ENCODE results near the gene FAM163B. TPM values are rescaled to one million over a fixed set of nuclear protein-coding genes. Genes with fewer than 3 reads are reported as not detected.

FAM163B gene
- total and polyA plus RNA-seq, 2 donors (not counting 1 experiment from before 2014, with no cell fraction given): not detected

GRCh38 chr9:133643362-133643755 is 34.2 kb upstream of the FAM163B start:
- H2AFZ ChIP-seq (ENCODE audit: low read length): no peak overlapping the region
- H3K4me3 ChIP-seq (replicated peaks in 1 of 4; ENCODE audit: control extremely low read depth in 1 of 4, insufficient read depth in 1 of 4, low read depth in 3 of 4, low read length in 4 of 4): no peak overlapping the region
- TF ChIP-seq CTCF (conservative IDR thresholded peaks at IDR 0.05 in 1 of 2, IDR thresholded peaks at IDR 0.05 in 1 of 2; ENCODE audit: low read depth in 1 of 2, low read length in 2 of 2): no peak
- H3K4me2 ChIP-seq (ENCODE audit: extremely low read depth, insufficient read depth, low read length): no peak overlapping the region
- no peak overlapping the region for H3K27ac ChIP-seq (ENCODE audit: insufficient read depth, low read length)
- H3K36me3 ChIP-seq (ENCODE audit: control insufficient read depth, insufficient read depth, low read length): no peaks in the 10 kb centered on the region
- no peaks in the 10 kb centered on the region for H3K79me2 ChIP-seq (ENCODE audit: control insufficient read depth, insufficient read depth, low read length)
- H3K9me3 ChIP-seq (ENCODE audit: control insufficient read depth, insufficient read depth, low read depth, low read length): no peaks in the 10 kb centered on the region
- no peaks in the 10 kb centered on the region for H3K4me1 ChIP-seq (ENCODE audit: control insufficient read depth, extremely low read depth, insufficient read depth, low read length)
- H4K20me1 ChIP-seq (ENCODE audit: control insufficient read depth, extremely low read depth, insufficient read depth, low read length): no peaks in the 10 kb centered on the region
- DNase-seq (ENCODE audit: low read depth in 2 of 2): no peak
- no peak overlapping the region for H3K9ac ChIP-seq (ENCODE audit: insufficient read depth, low read length)
- H3K27me3 ChIP-seq (ENCODE audit: control insufficient read depth, insufficient read depth, low read length): no peaks in the 10 kb centered on the region

GRCh38 chr9:133642708-133643361 is 33.6 kb upstream of the FAM163B start:
- H3K4me1 ChIP-seq (ENCODE audit: control insufficient read depth, extremely low read depth, insufficient read depth, low read length): no peaks in the 10 kb centered on the region

GRCh38 chr9:133641861-133642595 is 32.8 kb upstream of the FAM163B start:
- Histone ChIP-seq H3K9me3 (ENCODE audit: control insufficient read depth, insufficient read depth, low read depth, low read length) (no peaks in the 10 kb centered on the region), H4K20me1 (ENCODE audit: control insufficient read depth, extremely low read depth, insufficient read depth, low read length) (no peaks in the 10 kb centered on the region), H3K27me3 (ENCODE audit: control insufficient read depth, insufficient read depth, low read length) (no peaks in the 10 kb centered on the region), H3K27ac (ENCODE audit: insufficient read depth, low read length) (no peak overlapping the region), H3K4me3 (replicated peaks in 1 of 4; ENCODE audit: control extremely low read depth in 1 of 4, insufficient read depth in 1 of 4, low read depth in 3 of 4, low read length in 4 of 4) (no peak overlapping the region), H3K79me2 (ENCODE audit: control insufficient read depth, insufficient read depth, low read length) (no peaks in the 10 kb centered on the region), H3K4me2 (ENCODE audit: extremely low read depth, insufficient read depth, low read length) (no peak overlapping the region), H3K9ac (ENCODE audit: insufficient read depth, low read length) (no peak overlapping the region), H3K36me3 (ENCODE audit: control insufficient read depth, insufficient read depth, low read length) (no peaks in the 10 kb centered on the region), H2AFZ (ENCODE audit: low read length) (no peak overlapping the region), H3K4me1 (ENCODE audit: control insufficient read depth, extremely low read depth, insufficient read depth, low read length) (no peaks in the 10 kb centered on the region)
- no peak for TF ChIP-seq EZH2 (IDR thresholded peaks at IDR 0.05; ENCODE audit: low read length, missing control alignments)
- no peak for TF ChIP-seq CTCF (conservative IDR thresholded peaks at IDR 0.05 in 1 of 2, IDR thresholded peaks at IDR 0.05 in 1 of 2; ENCODE audit: low read depth in 1 of 2, low read length in 2 of 2)
- DNase-seq (ENCODE audit: low read depth in 2 of 2): no peak

More at GRCh38 chr9:133642708-133643361, 33.6 kb upstream of the FAM163B start:
- Histone ChIP-seq H3K27me3 (ENCODE audit: control insufficient read depth, insufficient read depth, low read length) (no peaks in the 10 kb centered on the region), H3K4me3 (replicated peaks in 1 of 4; ENCODE audit: control extremely low read depth in 1 of 4, insufficient read depth in 1 of 4, low read depth in 3 of 4, low read length in 4 of 4) (no peak overlapping the region), H2AFZ (ENCODE audit: low read length) (no peak overlapping the region), H3K4me2 (ENCODE audit: extremely low read depth, insufficient read depth, low read length) (no peak overlapping the region), H3K9me3 (ENCODE audit: control insufficient read depth, insufficient read depth, low read depth, low read length) (no peaks in the 10 kb centered on the region), H4K20me1 (ENCODE audit: control insufficient read depth, extremely low read depth, insufficient read depth, low read length) (no peaks in the 10 kb centered on the region), H3K79me2 (ENCODE audit: control insufficient read depth, insufficient read depth, low read length) (no peaks in the 10 kb centered on the region), H3K36me3 (ENCODE audit: control insufficient read depth, insufficient read depth, low read length) (no peaks in the 10 kb centered on the region), H3K27ac (ENCODE audit: insufficient read depth, low read length) (no peak overlapping the region), H3K9ac (ENCODE audit: insufficient read depth, low read length) (no peak overlapping the region)
- DNase-seq (ENCODE audit: low read depth in 2 of 2): no peak
- no peak for TF ChIP-seq CTCF (conservative IDR thresholded peaks at IDR 0.05 in 1 of 2, IDR thresholded peaks at IDR 0.05 in 1 of 2; ENCODE audit: low read depth in 1 of 2, low read length in 2 of 2)
- no peak for TF ChIP-seq EZH2 (IDR thresholded peaks at IDR 0.05; ENCODE audit: low read length, missing control alignments)
